IPS-NIHi7 (cell line): ENCODE measurements around the gene GRIA3.

Experiments used
- DNase-seq: peaks from one replicate; pipeline ENCODE4 v3.0.0; 2012; ENCODE audit warnings: mixed read lengths; ENCODE audit errors: extremely low spot score

GRIA3 gene

DNA sequence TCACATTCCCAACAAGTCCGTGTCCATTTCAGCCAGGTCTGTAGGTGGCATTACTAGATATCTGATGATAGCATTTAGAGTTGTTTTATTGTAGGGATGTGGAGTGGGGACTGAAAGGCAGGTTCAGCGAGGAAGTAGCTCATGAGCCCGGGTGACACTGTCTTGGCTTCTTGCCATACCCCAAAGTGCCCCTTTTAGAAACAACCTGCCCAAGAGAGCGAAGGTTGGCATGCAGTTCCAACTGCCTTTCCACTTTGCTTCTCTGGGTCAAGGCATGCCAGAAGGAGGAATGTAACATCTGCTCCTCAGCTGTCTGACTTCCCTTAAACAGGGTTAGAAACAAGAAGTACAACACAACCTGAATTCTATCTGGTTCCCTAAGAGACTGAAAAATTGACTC lies 9.0 kb downstream of the GRIA3 start:
- no peak for DNase-seq

DNA sequence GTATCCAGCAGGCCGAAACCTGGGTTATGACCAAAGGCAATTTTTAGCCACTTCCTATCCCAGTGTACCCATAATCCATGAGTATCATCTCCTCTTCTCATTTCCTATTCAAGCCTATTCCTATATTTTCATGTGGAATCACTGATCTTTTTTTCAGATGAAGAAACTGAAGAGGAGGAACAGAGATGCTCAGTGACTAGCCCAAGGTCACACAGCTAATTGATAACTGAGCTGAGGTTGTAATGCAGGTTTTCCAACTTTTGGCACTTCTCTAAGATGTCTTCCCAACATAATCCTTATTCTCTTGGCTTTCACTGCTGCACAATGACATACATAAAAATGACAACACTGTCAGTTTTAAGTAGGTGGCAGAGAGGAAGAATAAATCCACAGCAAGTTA lies 15.3 kb downstream of the GRIA3 start:
- no peak for DNase-seq

- DNase-seq = no peak
Measured at GRCh38 chrX:123201720-123202119, 17.6 kb downstream of the GRIA3 start.

DNA sequence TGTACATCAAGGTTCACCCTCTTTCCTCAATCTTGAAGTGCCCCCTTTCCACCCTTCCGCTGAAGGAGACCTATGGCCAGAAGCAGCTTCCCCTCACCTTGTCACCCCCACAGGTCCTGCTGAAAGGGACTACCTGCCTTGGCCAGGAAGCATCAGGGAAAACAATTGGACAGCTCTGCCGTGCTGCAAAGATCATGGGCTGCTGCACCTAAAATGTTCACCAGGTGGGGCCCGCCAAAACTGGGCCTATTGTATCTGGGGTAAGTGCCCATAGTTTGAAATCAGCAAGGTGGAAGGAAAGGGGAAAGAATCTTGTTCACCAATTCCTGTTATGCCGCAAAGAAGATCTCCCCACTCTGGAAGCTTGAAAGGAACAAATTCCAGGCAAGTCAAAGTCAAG lies 18.4 kb downstream of the GRIA3 start:
- no peak for DNase-seq

DNA sequence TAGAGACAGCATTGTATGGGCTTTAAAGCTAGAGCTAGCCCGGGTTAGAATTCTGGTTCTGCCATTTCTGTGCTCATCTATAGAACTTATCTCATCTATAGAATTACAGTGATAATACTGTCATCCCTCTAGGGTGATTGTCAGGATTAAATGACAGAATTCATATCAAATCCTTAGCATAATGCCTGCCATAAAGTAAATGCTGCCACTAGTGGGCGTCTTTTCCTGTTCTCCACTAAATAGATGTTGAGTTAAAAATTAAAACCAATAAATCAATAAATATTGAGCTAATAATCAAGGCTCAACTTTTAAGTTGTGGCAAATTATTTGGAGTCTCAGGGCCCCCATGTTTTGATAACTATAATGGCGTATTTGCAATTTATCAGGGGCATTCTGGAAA lies 19.7 kb downstream of the GRIA3 start:
- no peak for DNase-seq

GRCh38 chrX:123206176-123206575 lies 22.1 kb downstream of the GRIA3 start:
- no peak for DNase-seq

DNA sequence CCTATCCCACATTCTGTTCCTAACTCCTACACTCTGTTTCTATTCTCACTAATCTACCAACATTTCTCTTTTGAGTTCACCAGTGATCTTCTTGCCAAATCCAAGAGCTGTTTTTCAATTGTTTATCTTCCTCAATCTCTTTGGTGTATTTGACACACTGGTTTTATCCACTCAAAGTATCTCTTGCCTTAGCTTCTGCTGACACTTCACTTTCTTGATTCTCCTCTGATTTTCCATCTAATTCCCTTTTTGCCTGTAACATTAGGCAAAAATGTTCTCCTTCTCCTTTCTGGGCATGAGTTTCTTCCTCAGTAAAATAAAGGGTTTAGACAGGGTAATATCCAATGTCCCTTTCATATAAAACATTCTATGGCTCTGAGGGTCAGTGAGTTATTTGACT lies 26.2 kb downstream of the GRIA3 start:
- no peak for DNase-seq

GRCh38 chrX:123215397-123216089 lies 31.5 kb downstream of the GRIA3 start:
- no peak for DNase-seq

GRCh38 chrX:123217077-123217476 lies 33.0 kb downstream of the GRIA3 start:
- DNase-seq = no peak

DNA sequence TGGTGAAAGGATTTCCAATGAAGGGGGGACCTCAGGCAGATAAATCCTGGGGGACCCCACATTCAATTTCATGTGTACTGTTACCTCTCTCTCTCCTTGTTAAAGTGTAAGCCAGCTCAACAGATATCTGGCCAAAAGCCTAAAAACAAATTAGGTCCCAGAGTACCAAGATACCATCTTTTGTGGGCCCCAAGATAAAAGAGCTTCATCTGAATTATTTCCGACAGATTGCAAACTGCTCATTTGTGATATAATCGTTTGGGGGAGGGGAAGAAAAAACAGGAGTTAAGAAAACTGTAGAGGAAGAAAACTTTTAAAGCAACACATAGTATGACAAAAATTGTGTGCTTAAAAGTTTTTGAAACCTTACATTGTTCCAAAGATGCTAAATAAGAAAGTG lies 33.6 kb downstream of the GRIA3 start:
- no peak for DNase-seq

GRCh38 chrX:123219916-123220315 lies 35.8 kb downstream of the GRIA3 start:
- peak; percentile 26 for DNase-seq

GRCh38 chrX:123222920-123223319 lies 38.8 kb downstream of the GRIA3 start:
- DNase-seq = no peak

DNA sequence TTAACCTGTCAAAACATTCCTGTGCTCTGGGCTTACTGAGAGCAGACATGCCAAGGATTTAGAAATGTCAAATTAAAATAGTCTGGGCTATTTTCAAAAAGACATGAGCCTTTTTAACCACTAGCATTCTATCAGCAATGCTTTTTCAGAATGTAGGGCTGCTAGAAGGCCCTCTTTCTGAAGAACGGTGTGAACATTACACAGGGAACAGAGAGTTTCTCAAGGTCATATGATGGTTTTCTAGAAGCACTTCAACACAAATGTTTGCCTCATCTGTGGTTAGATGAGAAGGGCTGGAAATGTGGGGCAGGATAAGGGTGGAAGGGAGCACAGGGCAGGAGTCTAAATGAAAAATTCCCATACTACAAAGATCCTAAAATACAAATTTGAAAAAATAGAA lies 39.3 kb downstream of the GRIA3 start:
- DNase-seq = no peak

DNA sequence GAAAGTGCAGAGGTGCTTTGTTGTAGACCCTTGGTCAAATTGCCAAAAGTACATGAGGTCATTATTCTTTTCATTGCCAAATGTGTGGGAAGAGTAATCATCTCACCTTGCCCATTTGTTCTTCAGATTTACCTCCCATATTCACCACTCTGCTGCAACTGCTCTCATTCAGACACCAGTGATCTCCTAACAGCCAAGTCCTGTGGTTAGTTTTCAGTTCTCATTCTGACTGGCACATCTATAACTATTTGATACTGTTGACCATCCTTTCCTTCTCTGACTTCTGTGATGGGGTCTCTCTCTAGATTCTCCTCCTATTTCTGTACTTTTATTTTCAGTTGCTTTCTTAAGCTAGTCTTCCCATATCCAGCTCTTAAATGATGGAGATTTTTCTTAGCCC lies 39.8 kb downstream of the GRIA3 start:
- DNase-seq = no peak

GRCh38 chrX:123230798-123231197 lies 46.7 kb downstream of the GRIA3 start:
- DNase-seq = no peak

DNA sequence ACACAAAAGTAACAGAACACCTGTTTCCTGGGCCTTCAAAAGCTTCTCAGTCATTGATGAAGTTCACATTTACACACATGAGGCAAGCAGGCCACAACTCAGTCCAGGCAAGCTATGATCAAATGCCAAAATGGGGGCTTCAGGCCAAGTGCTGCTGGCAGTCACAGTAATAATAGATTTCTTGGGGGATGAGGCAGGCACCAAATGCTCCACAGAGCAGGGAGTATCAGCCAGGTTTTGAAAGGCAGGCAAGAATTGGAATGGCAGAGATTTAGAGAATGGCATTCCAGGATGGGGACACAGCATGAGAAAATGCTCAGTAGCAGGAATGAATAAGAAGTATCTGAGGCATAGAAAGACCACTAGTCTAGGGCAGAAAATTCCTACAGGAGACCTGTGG lies 52.8 kb downstream of the GRIA3 start:
- DNase-seq = no peak

DNA sequence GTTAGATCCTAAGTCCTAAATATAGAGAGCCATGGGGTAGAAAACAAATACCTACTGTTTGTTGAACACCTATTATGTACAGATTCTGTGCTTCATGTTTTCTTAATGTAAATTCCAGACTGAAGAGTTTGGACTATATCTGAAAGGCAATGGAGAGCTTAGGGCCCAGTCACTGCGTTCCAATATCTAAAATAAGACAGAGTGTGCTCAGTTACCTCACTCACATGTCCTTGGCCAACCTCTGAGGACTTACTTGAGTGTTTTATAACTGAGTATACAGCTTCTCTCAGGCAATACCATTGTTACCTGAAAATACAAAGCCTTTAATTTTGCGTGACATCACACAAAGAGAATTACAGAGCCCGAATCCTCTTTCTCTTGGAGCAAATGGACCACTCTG lies 53.2 kb downstream of the GRIA3 start:
- DNase-seq = no peak

GRCh38 chrX:123254457-123254856 lies 70.4 kb downstream of the GRIA3 start:
- DNase-seq = no peak

- no peak for DNase-seq
Measured at GRCh38 chrX:123256378-123256777, 72.3 kb downstream of the GRIA3 start.

DNA sequence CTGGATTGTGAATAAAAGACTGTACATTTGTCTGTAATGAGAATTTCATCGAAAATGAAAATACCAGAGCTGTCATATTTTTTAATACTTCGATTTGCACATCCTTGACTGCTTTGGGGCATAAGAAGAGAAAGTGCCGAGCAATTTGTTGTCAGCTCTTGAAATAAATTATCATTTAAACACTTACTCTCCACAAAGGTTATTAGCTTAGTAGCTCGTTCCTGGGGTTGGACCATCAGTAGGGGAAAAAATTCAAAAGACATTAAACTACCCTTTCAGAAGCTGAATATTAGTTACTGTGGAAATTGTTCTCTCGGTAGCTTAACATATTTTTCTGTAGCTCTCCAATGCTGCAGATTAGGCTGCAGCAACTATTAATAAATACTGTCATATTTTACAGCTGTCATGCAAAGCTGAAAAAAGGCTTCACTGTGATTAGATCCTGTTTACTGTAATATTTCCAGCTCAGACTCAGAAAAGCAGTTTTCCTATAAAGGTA lies 76.9 kb downstream of the GRIA3 start:
- DNase-seq = no peak

DNA sequence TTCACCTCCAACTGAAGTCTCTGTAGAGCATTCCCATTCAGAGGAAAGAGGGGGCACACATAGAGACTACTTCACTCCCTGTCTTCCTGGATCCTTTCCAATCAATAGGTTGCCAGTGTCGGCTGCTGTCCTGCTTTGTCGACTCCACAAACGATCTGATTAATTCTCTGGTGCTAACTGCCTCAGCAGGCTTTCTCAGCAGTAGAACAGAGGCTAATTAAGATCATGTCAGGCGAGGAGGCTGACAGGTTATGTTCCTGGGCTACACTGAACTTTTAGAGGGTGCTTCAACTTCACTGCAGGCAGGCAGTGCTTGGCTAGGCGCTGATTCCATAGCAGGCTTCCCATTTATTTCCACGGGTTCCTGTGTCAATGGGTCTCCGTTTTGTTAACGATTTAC lies 79.2 kb downstream of the GRIA3 start:
- peak; percentile 39 for DNase-seq

- DNase-seq = no peak
Measured at GRCh38 chrX:123263747-123264146, 79.7 kb downstream of the GRIA3 start.

DNA sequence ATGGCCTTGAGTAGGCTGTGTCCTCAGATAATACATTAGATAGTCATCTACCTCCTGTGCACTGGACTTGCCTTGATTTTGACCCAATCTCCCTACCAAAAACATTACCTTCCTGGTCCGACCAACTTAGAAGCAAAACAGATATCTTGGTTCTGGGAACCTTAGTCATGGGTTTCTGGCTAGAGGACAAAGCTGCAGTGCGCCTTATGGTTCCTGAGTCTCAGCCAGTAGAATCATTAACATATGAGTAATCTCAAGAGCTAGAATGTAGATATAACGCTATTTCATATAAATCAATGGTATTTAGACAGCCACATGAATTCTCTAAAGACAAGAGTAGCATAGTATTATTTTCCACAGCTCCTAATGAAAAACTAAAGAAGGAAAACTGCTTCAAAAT lies 83.1 kb downstream of the GRIA3 start:
- DNase-seq = no peak

- DNase-seq = no peak
Measured at GRCh38 chrX:123271902-123272301, 87.8 kb downstream of the GRIA3 start.
